Osteoblast (primary cell): ENCODE results near the gene CAMK2G. TPM values are rescaled to one million over a fixed set of nuclear protein-coding genes. Genes with fewer than 3 reads are reported as not detected.

Source experiments
- DNase-seq: peaks from one replicate; pipeline ENCODE4 v3.0.0; 2011; ENCODE audit warnings: low spot score, mixed read lengths; ENCODE audit not compliant: insufficient read length; ENCODE audit errors: missing footprints
- H2AFZ ChIP-seq: 2 replicates; pipeline ENCODE4 v1.6.0; 2011; ENCODE audit warnings: mild to moderate bottlenecking, low read length
- H3K27ac ChIP-seq: 2 replicates; pipeline ENCODE4 v1.5.1; 2011; ENCODE audit warnings: mild to moderate bottlenecking, low read depth, low read length, moderate library complexity
- H3K27me3 ChIP-seq: 2 replicates; pipeline ENCODE4 v1.6.0; 2012; ENCODE audit warnings: mild to moderate bottlenecking, control low read depth, inconsistent platforms, low read length, moderate library complexity; ENCODE audit not compliant: insufficient read depth
- H3K36me3 ChIP-seq: 2 replicates; pipeline ENCODE4 v1.5.1; 2011; ENCODE audit warnings: mild to moderate bottlenecking, low read length, control low read depth, moderate library complexity; ENCODE audit not compliant: insufficient read depth
- H3K4me1 ChIP-seq: 2 replicates; pipeline ENCODE4 v1.5.1; 2011; ENCODE audit warnings: mild to moderate bottlenecking, low read length, control low read depth, moderate library complexity; ENCODE audit not compliant: insufficient read depth
- H3K4me2 ChIP-seq: 2 replicates; pipeline ENCODE4 v1.6.0; 2011; ENCODE audit warnings: mild to moderate bottlenecking, low read length; ENCODE audit not compliant: insufficient read depth
- H3K4me3 ChIP-seq: fragments of 200-600 bp; sonication (generic); 3 replicates; pipeline ENCODE4 v1.5.1; 2012; ENCODE audit warnings: mild to moderate bottlenecking, low read length, inconsistent platforms; ENCODE audit not compliant: insufficient read depth
- H3K79me2 ChIP-seq: 2 replicates; pipeline ENCODE4 v1.6.0; 2012; ENCODE audit warnings: mild to moderate bottlenecking, low read length, control low read depth, inconsistent platforms; ENCODE audit not compliant: insufficient read depth
- H3K9me3 ChIP-seq: 2 replicates; pipeline ENCODE4 v1.5.1; 2011; ENCODE audit warnings: low read depth, low read length, control low read depth
- H4K20me1 ChIP-seq: 2 replicates; pipeline ENCODE4 v1.6.0; 2012; ENCODE audit warnings: mild to moderate bottlenecking, low read length, control low read depth; ENCODE audit not compliant: insufficient read depth
- CTCF ChIP-seq: IDR thresholded peaks from 2 replicates; pipeline ENCODE4 v1.5.1; 2011; ENCODE audit warnings: mild to moderate bottlenecking, low read depth, low read length, moderate library complexity; ENCODE audit errors: extremely low read depth
- total RNA-seq: library from RNA; depleted of rRNA; stranded (reverse); fragments of >200 nt; gene quantifications from 2 replicates; pipeline ENCODE4 v1.2.3, GENCODE V29; 2012

The CAMK2G gene
- total RNA-seq, 1 donor: 22.4 TPM

GRCh38 chr10:73806176-73806950 lies 68.0 kb downstream of the CAMK2G start:
- peaks cover 24% of the 10 kb centered on the region for H4K20me1 ChIP-seq
- no peak overlapping the region for H3K4me2 ChIP-seq
- no peak for TF ChIP-seq CTCF
- H3K4me3 ChIP-seq: no peak overlapping the region
- no peak overlapping the region for H2AFZ ChIP-seq
- peaks cover 62% of the 10 kb centered on the region for H3K36me3 ChIP-seq
- no peak overlapping the region for H3K27ac ChIP-seq
- DNase-seq: peak; percentile 14
- no peaks in the 10 kb centered on the region for H3K9me3 ChIP-seq
- H3K79me2 ChIP-seq: peaks cover 42% of the 10 kb centered on the region
- H3K4me1 ChIP-seq: peaks cover 2% of the 10 kb centered on the region
- H3K27me3 ChIP-seq: no peaks in the 10 kb centered on the region

GRCh38 chr10:73803680-73804286 lies 70.6 kb downstream of the CAMK2G start:
- Histone ChIP-seq H3K9me3 (no peaks in the 10 kb centered on the region), H3K27me3 (no peaks in the 10 kb centered on the region), H3K27ac (no peak overlapping the region), H3K79me2 (peaks cover 22% of the 10 kb centered on the region), H2AFZ (no peak overlapping the region), H3K36me3 (peaks cover 75% of the 10 kb centered on the region), H3K4me3 (no peak overlapping the region), H4K20me1 (peaks cover 31% of the 10 kb centered on the region), H3K4me2 (no peak overlapping the region), H3K4me1 (no peaks in the 10 kb centered on the region)
- DNase-seq: peak; percentile 69
- no peak for TF ChIP-seq CTCF

GRCh38 chr10:73802276-73802991 lies 71.9 kb downstream of the CAMK2G start:
- peaks cover 80% of the 10 kb centered on the region for H3K36me3 ChIP-seq
- H2AFZ ChIP-seq: no peak overlapping the region
- DNase-seq: peak; percentile 89
- no peaks in the 10 kb centered on the region for H3K27me3 ChIP-seq
- H3K4me2 ChIP-seq: no peak overlapping the region
- no peaks in the 10 kb centered on the region for H3K4me1 ChIP-seq
- no peaks in the 10 kb centered on the region for H3K9me3 ChIP-seq
- TF ChIP-seq CTCF: peak; percentile 27
- H3K27ac ChIP-seq: no peak overlapping the region
- no peak overlapping the region for H3K4me3 ChIP-seq
- peaks cover 24% of the 10 kb centered on the region for H4K20me1 ChIP-seq
- H3K79me2 ChIP-seq: peaks cover 12% of the 10 kb centered on the region

- no peak for TF ChIP-seq CTCF
- H3K79me2 ChIP-seq: peaks cover under 1% of the 10 kb centered on the region
- H3K27ac ChIP-seq: no peak overlapping the region
- H3K36me3 ChIP-seq: peaks cover 80% of the 10 kb centered on the region
- H3K9me3 ChIP-seq: no peaks in the 10 kb centered on the region
- H3K27me3 ChIP-seq: no peaks in the 10 kb centered on the region
- peaks cover 13% of the 10 kb centered on the region for H4K20me1 ChIP-seq
- DNase-seq: no peak
- H2AFZ ChIP-seq: no peak overlapping the region
- H3K4me2 ChIP-seq: no peak overlapping the region
- H3K4me3 ChIP-seq: no peak overlapping the region
- H3K4me1 ChIP-seq: no peaks in the 10 kb centered on the region
Measured at GRCh38 chr10:73801253-73801590, 73.1 kb downstream of the CAMK2G start.
